ENCODE results near the gene FOXP3.

Gene FOXP3

GRCh38 chrX:49257074-49257790 is 7.3 kb downstream of the FOXP3 start:
- TF ChIP-seq, protein P1, sequence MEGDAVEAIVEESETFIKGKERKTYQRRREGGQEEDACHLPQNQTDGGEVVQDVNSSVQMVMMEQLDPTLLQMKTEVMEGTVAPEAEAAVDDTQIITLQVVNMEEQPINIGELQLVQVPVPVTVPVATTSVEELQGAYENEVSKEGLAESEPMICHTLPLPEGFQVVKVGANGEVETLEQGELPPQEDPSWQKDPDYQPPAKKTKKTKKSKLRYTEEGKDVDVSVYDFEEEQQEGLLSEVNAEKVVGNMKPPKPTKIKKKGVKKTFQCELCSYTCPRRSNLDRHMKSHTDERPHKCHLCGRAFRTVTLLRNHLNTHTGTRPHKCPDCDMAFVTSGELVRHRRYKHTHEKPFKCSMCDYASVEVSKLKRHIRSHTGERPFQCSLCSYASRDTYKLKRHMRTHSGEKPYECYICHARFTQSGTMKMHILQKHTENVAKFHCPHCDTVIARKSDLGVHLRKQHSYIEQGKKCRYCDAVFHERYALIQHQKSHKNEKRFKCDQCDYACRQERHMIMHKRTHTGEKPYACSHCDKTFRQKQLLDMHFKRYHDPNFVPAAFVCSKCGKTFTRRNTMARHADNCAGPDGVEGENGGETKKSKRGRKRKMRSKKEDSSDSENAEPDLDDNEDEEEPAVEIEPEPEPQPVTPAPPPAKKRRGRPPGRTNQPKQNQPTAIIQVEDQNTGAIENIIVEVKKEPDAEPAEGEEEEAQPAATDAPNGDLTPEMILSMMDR (IDR thresholded peaks at IDR 0.05; ENCODE audit: low read depth, low read length, missing control alignments) = no peak
- in situ Hi-C loops (cut with HindIII; ENCODE audit: low pct_ligation_motif_present, low sequenced_read_pairs) = no loop called here
- no peaks in the 10 kb centered on the region for H3K27me3 ChIP-seq (replicated peaks)
- no peak overlapping the region for H3K27ac ChIP-seq
- no peak for DNase-seq
- no peaks in the 10 kb centered on the region for H3K36me3 ChIP-seq (replicated peaks)
- no peak overlapping the region for H3K4me3 ChIP-seq (ENCODE audit: low read depth, low read length)

DNA sequence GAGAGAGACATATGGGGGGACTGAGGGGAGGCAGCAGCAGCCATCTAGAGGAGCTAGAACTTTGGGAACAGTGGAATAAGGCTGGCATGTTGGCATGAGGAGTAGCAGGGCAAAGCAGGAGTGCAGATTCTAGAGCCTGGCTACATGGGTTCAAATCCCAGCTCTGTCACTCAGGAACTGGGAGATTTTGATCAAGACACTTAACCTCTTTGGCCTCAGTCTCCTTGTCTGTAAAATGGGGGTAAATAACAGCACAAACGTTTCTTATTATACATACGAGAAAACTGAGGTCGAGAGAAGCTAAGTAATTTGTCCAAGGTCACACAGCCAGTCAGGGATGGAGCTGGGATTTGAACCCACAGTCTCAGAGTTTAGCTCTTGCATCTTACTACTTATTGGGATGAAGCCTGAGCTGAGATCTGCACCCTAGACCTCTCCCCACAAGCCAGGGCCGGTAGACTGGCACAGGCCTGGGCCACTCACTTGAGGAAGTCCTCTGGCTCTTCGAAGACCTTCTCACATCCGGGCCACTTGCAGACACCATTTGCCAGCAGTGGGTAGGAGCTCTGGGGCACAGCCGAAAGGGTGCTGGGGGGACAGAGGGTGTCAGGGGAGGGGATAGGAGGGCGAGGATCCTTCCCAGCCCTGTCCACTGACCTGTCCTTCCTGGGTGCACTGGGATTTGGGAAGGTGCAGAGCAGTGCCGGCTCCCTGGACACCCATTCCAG is 8.1 kb downstream of the FOXP3 start:
- TF ChIP-seq, protein P1 (IDR thresholded peaks at IDR 0.05; ENCODE audit: low read depth, low read length, missing control alignments) = no peak
- Histone ChIP-seq H3K4me3 (ENCODE audit: low read depth, low read length) (no peak overlapping the region), H3K27me3 (replicated peaks) (no peaks in the 10 kb centered on the region), H3K27ac (no peak overlapping the region), H3K36me3 (replicated peaks) (no peaks in the 10 kb centered on the region)
- in situ Hi-C loops (cut with HindIII; ENCODE audit: low pct_ligation_motif_present, low sequenced_read_pairs) = no loop called here
- no peak for DNase-seq

DNA sequence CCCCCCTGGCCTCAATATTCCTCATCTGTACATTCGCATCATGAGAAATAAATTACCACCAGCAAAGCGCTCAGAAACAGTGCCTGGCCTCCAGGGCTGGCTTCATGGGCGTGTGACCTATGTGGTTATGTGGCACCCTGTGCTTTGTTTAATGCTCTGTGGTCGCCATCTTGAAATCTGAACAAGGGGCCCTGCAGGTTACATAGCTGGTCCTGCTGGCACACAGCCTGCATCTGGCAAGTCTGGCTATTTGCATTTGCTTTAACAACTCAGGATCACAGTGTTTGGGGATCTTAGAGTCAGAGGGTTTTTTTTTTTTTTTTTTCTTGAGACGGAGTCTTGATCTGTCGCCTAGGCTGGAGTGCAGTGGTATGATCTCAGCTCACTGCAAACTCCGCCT is 9.9 kb downstream of the FOXP3 start:
- Histone ChIP-seq H3K27ac (no peak overlapping the region), H3K4me3 (ENCODE audit: low read depth, low read length) (no peak overlapping the region), H3K27me3 (replicated peaks) (no peaks in the 10 kb centered on the region), H3K36me3 (replicated peaks) (no peaks in the 10 kb centered on the region)
- TF ChIP-seq, protein P1 (IDR thresholded peaks at IDR 0.05; ENCODE audit: low read depth, low read length, missing control alignments) = no peak
- in situ Hi-C loops (cut with HindIII; ENCODE audit: low pct_ligation_motif_present, low sequenced_read_pairs) = no loop called here
- no peak for DNase-seq

GRCh38 chrX:49251325-49251724 is 13.2 kb downstream of the FOXP3 start:
- H3K36me3 ChIP-seq (replicated peaks) = no peaks in the 10 kb centered on the region
- no peak overlapping the region for H3K27ac ChIP-seq
- no peaks in the 10 kb centered on the region for H3K27me3 ChIP-seq (replicated peaks)
- TF ChIP-seq, protein P1 (IDR thresholded peaks at IDR 0.05; ENCODE audit: low read depth, low read length, missing control alignments) = no peak
- DNase-seq = no peak
- no peak overlapping the region for H3K4me3 ChIP-seq (ENCODE audit: low read depth, low read length)
- in situ Hi-C loops (cut with HindIII; ENCODE audit: low pct_ligation_motif_present, low sequenced_read_pairs) = no loop called here

DNA sequence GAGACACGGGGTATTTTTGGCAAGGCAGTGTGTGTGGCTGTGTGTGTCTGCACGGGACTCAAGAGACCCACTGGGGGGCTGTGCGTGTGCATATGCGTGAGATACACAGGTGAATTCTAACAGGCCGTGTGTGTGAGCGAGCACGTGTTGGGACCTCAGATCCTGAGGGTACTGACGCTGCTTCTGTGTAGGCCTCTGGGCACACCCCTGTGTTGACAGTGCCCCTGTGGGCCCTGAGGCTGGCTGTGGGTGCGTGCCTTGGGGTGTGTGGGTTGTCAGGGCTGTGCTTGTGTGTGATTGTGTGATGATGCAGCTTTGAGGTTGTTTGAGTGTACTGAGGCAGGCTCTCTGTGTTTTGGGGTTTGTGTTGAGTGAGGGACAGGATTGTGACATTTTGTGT is 13.9 kb downstream of the FOXP3 start:
- in situ Hi-C loops (cut with HindIII; ENCODE audit: low pct_ligation_motif_present, low sequenced_read_pairs) = no loop called here

More for the DNA sequence above, 13.9 kb downstream of the FOXP3 start:
- TF ChIP-seq, protein P1 (IDR thresholded peaks at IDR 0.05; ENCODE audit: low read depth, low read length, missing control alignments) = no peak
- no peak overlapping the region for H3K4me3 ChIP-seq (ENCODE audit: low read depth, low read length)
- DNase-seq = no peak
- no peak overlapping the region for H3K27ac ChIP-seq
- no peaks in the 10 kb centered on the region for H3K36me3 ChIP-seq (replicated peaks)
- no peaks in the 10 kb centered on the region for H3K27me3 ChIP-seq (replicated peaks)
